ENCODE results near the gene MORC4. TPM values are rescaled to one million over a fixed set of nuclear protein-coding genes. Genes with fewer than 3 reads are reported as not detected.

MORC4 gene
- total RNA-seq, 1 donor from 2014 or later: 18.1 TPM

DNA sequence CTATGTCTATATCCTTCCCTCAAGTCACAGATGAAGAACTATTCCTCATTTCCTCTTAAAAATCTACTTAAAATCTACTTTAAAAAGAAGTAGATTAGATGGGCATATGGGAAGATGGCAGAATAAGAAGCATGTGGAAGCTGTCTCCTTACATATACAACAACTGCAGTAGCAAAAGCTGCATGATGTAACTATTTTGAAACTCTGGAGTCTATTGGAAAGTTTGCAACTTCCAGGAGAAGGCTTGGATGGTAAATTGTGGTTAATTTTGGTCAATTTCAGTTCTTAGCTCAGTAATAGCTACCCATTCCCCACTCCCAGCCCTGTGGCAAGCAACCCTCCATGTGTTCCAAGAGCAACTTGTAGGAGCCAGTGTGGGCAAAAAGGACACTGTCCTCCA lies 36.9 kb downstream of the MORC4 start:
- no peak overlapping the region for H3K4me3 Mint-ChIP-seq
- H3K36me3 Mint-ChIP-seq: peaks cover 21% of the 10 kb centered on the region
- peaks cover 5% of the 10 kb centered on the region for H3K9me3 Mint-ChIP-seq
- no peaks in the 10 kb centered on the region for H3K27me3 Mint-ChIP-seq
- no peaks in the 10 kb centered on the region for H3K4me1 Mint-ChIP-seq (ENCODE audit: unreplicated experiment)
- DNase-seq (ENCODE audit: extremely low spot score, unreplicated experiment): no peak
- TF ChIP-seq, protein P1, sequence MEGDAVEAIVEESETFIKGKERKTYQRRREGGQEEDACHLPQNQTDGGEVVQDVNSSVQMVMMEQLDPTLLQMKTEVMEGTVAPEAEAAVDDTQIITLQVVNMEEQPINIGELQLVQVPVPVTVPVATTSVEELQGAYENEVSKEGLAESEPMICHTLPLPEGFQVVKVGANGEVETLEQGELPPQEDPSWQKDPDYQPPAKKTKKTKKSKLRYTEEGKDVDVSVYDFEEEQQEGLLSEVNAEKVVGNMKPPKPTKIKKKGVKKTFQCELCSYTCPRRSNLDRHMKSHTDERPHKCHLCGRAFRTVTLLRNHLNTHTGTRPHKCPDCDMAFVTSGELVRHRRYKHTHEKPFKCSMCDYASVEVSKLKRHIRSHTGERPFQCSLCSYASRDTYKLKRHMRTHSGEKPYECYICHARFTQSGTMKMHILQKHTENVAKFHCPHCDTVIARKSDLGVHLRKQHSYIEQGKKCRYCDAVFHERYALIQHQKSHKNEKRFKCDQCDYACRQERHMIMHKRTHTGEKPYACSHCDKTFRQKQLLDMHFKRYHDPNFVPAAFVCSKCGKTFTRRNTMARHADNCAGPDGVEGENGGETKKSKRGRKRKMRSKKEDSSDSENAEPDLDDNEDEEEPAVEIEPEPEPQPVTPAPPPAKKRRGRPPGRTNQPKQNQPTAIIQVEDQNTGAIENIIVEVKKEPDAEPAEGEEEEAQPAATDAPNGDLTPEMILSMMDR (conservative IDR thresholded peaks at IDR 0.05): no peak
- no peak overlapping the region for H3K27ac Mint-ChIP-seq

GRCh38 chrX:106959901-106960300 lies 40.1 kb downstream of the MORC4 start:
- H3K4me3 Mint-ChIP-seq: no peak overlapping the region
- H3K9me3 Mint-ChIP-seq: peaks cover 5% of the 10 kb centered on the region
- peaks cover 21% of the 10 kb centered on the region for H3K36me3 Mint-ChIP-seq
- H3K27ac Mint-ChIP-seq: no peak overlapping the region
- H3K27me3 Mint-ChIP-seq: no peaks in the 10 kb centered on the region
- DNase-seq (ENCODE audit: extremely low spot score, unreplicated experiment): no peak
- no peaks in the 10 kb centered on the region for H3K4me1 Mint-ChIP-seq (ENCODE audit: unreplicated experiment)
- TF ChIP-seq, protein P1 (conservative IDR thresholded peaks at IDR 0.05): peak; percentile 62

GRCh38 chrX:106957856-106958255 lies 42.2 kb downstream of the MORC4 start:
- Mint-ChIP-seq H3K27ac (no peak overlapping the region), H3K27me3 (no peaks in the 10 kb centered on the region), H3K9me3 (peaks cover 3% of the 10 kb centered on the region), H3K4me3 (no peak overlapping the region), H3K4me1 (ENCODE audit: unreplicated experiment) (no peaks in the 10 kb centered on the region), H3K36me3 (peaks cover 16% of the 10 kb centered on the region)
- TF ChIP-seq, protein P1 (conservative IDR thresholded peaks at IDR 0.05): no peak
- DNase-seq (ENCODE audit: extremely low spot score, unreplicated experiment): no peak

DNA sequence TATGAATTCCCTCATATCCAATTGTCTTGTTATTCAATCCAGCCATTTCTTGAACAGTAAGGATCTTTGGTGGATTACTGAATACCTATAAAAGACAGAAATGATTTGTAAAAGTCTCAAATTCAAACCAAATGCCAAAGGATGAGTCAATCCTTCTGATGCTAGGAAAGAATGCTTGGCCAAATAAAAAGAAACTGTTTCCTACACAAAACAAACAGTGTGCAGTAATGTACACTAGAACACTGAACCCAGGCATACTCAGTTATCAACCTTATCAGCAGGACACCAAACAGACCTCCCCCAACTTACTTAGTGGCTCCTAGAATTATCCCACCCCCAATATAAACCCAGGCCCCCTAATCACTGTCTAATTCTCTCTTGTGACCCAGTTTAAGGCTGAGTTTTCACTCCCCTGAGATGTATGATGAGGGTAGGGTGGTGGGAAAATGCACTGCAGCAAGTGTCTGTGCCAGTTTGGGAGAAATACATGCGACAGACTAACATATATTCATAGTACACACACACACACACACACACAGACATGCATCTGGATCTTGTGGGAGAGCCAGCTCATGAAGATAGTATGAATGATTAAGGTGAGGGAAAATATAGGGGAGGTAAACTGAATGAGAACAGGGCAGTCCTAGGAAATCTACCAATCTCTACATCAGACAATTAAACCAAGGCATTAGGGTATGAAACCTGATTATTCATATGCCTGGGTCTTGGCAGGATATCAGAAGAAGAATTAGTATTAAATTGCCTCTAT lies 44.8 kb downstream of the MORC4 start:
- DNase-seq (ENCODE audit: extremely low spot score, unreplicated experiment): no peak

DNA sequence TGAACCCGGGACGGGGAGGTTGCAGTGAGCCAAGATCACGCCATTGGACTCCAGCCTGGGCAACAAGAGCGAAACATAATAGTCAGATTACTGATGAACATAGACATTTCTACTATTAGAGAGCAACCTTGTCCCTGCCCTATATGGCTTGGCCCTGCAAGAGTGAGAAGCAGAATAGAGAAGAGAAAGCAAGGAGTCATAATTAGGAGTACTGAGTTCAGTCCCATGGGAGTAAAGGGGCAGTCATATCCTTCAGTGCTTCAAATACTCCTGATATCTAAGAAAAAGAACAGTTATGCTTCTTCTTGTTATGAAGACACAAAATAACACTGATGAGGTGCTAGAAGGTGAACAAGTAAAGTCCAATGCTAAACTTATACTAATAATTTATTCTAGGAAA lies 46.0 kb downstream of the MORC4 start:
- H3K4me1 Mint-ChIP-seq (ENCODE audit: unreplicated experiment): no peaks in the 10 kb centered on the region
- H3K27me3 Mint-ChIP-seq: no peaks in the 10 kb centered on the region
- TF ChIP-seq, protein P1 (conservative IDR thresholded peaks at IDR 0.05): no peak
- H3K27ac Mint-ChIP-seq: no peak overlapping the region
- H3K9me3 Mint-ChIP-seq: no peaks in the 10 kb centered on the region
- no peak for DNase-seq (ENCODE audit: extremely low spot score, unreplicated experiment)
- H3K4me3 Mint-ChIP-seq: no peak overlapping the region
- H3K36me3 Mint-ChIP-seq: peaks cover 19% of the 10 kb centered on the region

More for the DNA sequence above, 44.8 kb downstream of the MORC4 start:
- TF ChIP-seq, protein P1 (conservative IDR thresholded peaks at IDR 0.05): no peak
- H3K9me3 Mint-ChIP-seq: no peaks in the 10 kb centered on the region
- no peak overlapping the region for H3K4me3 Mint-ChIP-seq
- peaks cover 19% of the 10 kb centered on the region for H3K36me3 Mint-ChIP-seq
- no peaks in the 10 kb centered on the region for H3K27me3 Mint-ChIP-seq
- no peaks in the 10 kb centered on the region for H3K4me1 Mint-ChIP-seq (ENCODE audit: unreplicated experiment)
- no peak overlapping the region for H3K27ac Mint-ChIP-seq
